Fibroblast of skin of back (primary cell): Measurements from ENCODE around the gene TGM2.
A peak's percentile ranks its signal among the peaks of the same experiment; 100 is the strongest.

Source experiments
- DNase-seq: peaks from one replicate; pipeline ENCODE4 v3.0.0-alpha.2; 2013

TGM2 gene

GRCh38 chr20:38199501-38200390 lies 34.7 kb upstream of the TGM2 start:
- DNase-seq = no peak

GRCh38 chr20:38198238-38198861 lies 33.3 kb upstream of the TGM2 start:
- no peak for DNase-seq

- DNase-seq = no peak
Observed at GRCh38 chr20:38197619-38198018, 32.5 kb upstream of the TGM2 start.

GRCh38 chr20:38197217-38197616 lies 32.1 kb upstream of the TGM2 start:
- no peak for DNase-seq

- DNase-seq = peak; percentile 58
Observed at GRCh38 chr20:38196592-38196991, 31.5 kb upstream of the TGM2 start.

- DNase-seq = no peak
Observed at GRCh38 chr20:38196076-38196475, 31.0 kb upstream of the TGM2 start.

- no peak for DNase-seq
Observed at GRCh38 chr20:38195521-38195920, 30.5 kb upstream of the TGM2 start.

- DNase-seq = no peak
Observed at GRCh38 chr20:38194971-38195504, 30.0 kb upstream of the TGM2 start.

- DNase-seq = no peak
Observed at GRCh38 chr20:38193586-38194105, 28.6 kb upstream of the TGM2 start.

- no peak for DNase-seq
Observed at GRCh38 chr20:38192323-38192885, 27.3 kb upstream of the TGM2 start.

GRCh38 chr20:38191654-38192053 lies 26.6 kb upstream of the TGM2 start:
- DNase-seq = no peak

- no peak for DNase-seq
Observed at GRCh38 chr20:38190936-38191371, 25.9 kb upstream of the TGM2 start.

- no peak for DNase-seq
Observed at GRCh38 chr20:38190166-38190565, 25.1 kb upstream of the TGM2 start.

- no peak for DNase-seq
Observed at GRCh38 chr20:38187517-38187916, 22.4 kb upstream of the TGM2 start.

- DNase-seq = no peak
Observed at GRCh38 chr20:38186788-38187221, 21.7 kb upstream of the TGM2 start.

GRCh38 chr20:38184101-38184500 lies 19.0 kb upstream of the TGM2 start:
- no peak for DNase-seq

- DNase-seq = no peak
Observed at GRCh38 chr20:38181971-38182370, 16.9 kb upstream of the TGM2 start.

- no peak for DNase-seq
Observed at GRCh38 chr20:38181207-38181801, 16.2 kb upstream of the TGM2 start.

GRCh38 chr20:38180781-38181180 lies 15.7 kb upstream of the TGM2 start:
- DNase-seq = no peak

GRCh38 chr20:38179846-38180245 lies 14.8 kb upstream of the TGM2 start:
- DNase-seq = peak; percentile 41

- no peak for DNase-seq
Observed at GRCh38 chr20:38178581-38178980, 13.5 kb upstream of the TGM2 start.

- no peak for DNase-seq
Observed at GRCh38 chr20:38178065-38178491, 13.0 kb upstream of the TGM2 start.

GRCh38 chr20:38177201-38177600 lies 12.1 kb upstream of the TGM2 start:
- DNase-seq = no peak
